HG03469 (cell line): ENCODE measurements around the gene RNU6-8.

Experiments
- ATAC-seq: cut with Tn5 transposase; IDR thresholded peaks from one replicate; pipeline ENCODE4 v1.9.1; 2021; ENCODE audit warnings: mild to moderate bottlenecking, moderate library complexity, moderate number of reproducible peaks; ENCODE audit not compliant: unreplicated experiment

Gene RNU6-8

GRCh38 chr14:32202998-32203882, at the start of gene RNU6-8:
RNU6-8 (minus strand) TSS chr14:32203269.
- peak; percentile 45 for ATAC-seq

GRCh38 chr14:32252030-32252670, 49.1 kb upstream of the RNU6-8 start:
- ATAC-seq, result peak; percentile 61

GRCh38 chr14:32251530-32251929, 48.5 kb upstream of the RNU6-8 start:
- no peak for ATAC-seq

GRCh38 chr14:32250681-32251080, 47.6 kb upstream of the RNU6-8 start:
- ATAC-seq, result no peak

- ATAC-seq, result no peak
Measured at GRCh38 chr14:32249780-32250179, 46.7 kb upstream of the RNU6-8 start.

- no peak for ATAC-seq
Measured at GRCh38 chr14:32249371-32249770, 46.3 kb upstream of the RNU6-8 start.

- no peak for ATAC-seq
Measured at GRCh38 chr14:32246751-32247150, 43.7 kb upstream of the RNU6-8 start.

- no peak for ATAC-seq
Measured at GRCh38 chr14:32244404-32244803, 41.3 kb upstream of the RNU6-8 start.

GRCh38 chr14:32233260-32233659, 30.2 kb upstream of the RNU6-8 start:
- ATAC-seq, result no peak

- no peak for ATAC-seq
Measured at GRCh38 chr14:32232481-32232880, 29.4 kb upstream of the RNU6-8 start.

- no peak for ATAC-seq
Measured at GRCh38 chr14:32230695-32231280, 27.7 kb upstream of the RNU6-8 start.

- no peak for ATAC-seq
Measured at GRCh38 chr14:32230181-32230580, 27.1 kb upstream of the RNU6-8 start.

- ATAC-seq, result no peak
Measured at GRCh38 chr14:32226056-32226455, 23.0 kb upstream of the RNU6-8 start.

GRCh38 chr14:32225378-32225920, 22.4 kb upstream of the RNU6-8 start:
- ATAC-seq, result no peak

GRCh38 chr14:32224737-32225377, 21.8 kb upstream of the RNU6-8 start:
- ATAC-seq, result no peak

- ATAC-seq, result no peak
Measured at GRCh38 chr14:32217301-32217700, 14.2 kb upstream of the RNU6-8 start.

- no peak for ATAC-seq
Measured at GRCh38 chr14:32212833-32213232, 9.8 kb upstream of the RNU6-8 start.

- no peak for ATAC-seq
Measured at GRCh38 chr14:32211068-32211404, 8.0 kb upstream of the RNU6-8 start.

GRCh38 chr14:32209471-32209870, 6.4 kb upstream of the RNU6-8 start:
- no peak for ATAC-seq

- ATAC-seq, result no peak
Measured at GRCh38 chr14:32208490-32208889, 5.4 kb upstream of the RNU6-8 start.

- no peak for ATAC-seq
Measured at GRCh38 chr14:32206552-32206951, 3.5 kb upstream of the RNU6-8 start.
